GM18526 (cell line): ENCODE measurements around the gene DLX3.

Source experiments
- POLR2A ChIP-seq: IDR thresholded peaks from 3 replicates; pipeline ENCODE4 v1.6.1; 2011; ENCODE audit not compliant: insufficient read length; ENCODE audit errors: extremely low read depth

DLX3 gene

DNA sequence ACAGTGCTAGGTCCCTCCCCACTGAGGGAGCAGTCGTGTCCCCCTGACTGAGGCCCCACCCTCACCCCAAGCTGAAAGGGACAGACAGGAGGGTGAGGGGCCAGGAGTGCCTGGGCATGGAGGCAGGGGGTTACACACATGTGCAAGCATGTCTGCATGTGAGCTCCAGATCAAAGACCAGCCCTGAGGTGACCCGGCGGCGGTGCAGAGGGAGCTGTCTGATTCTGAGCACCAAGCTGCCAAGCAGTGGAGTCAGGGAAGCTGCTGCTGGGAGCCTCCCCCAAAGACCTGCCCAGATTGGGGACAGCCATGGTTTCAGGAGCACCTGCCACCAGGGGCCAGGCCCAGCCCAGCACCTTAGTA is 5.5 kb downstream of the DLX3 start:
- no peak for TF ChIP-seq POLR2A

DNA sequence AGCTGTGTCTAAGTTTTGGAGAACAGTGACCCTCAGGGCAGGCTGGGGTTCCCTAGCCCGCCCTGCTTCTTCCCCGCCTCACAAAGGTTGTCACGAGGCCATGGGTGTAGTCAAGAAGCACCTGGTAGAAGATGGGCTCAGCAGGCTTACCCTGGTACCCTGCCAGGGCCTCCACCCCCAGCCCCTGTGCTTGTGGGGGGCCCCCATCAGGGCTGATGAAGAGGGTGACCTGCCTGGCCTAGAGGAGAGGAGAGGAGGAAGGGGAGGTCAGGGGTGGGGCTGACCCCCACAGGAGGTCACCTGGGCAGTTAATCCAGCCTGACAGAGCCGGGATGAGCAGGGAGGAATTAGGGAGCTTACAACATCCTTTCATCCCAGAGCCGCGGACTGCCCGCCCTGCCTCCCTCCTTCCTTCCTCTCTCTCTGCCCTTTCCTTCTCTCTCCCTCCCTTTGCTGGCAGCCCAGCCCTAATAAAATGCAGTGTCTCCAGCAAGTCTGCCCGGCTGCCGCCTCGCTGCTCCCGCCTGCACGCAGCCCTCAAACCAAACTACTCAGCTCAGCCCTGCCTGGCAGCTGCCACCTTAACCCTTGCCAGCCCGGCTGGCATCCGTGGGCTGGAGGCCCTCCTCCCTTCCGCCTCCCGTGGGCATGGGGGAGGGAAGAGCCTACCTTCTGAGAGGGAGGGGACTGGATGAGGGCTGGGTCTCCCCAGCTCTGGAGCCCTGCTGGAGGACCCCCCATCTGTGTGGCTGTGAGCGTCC is 7.2 kb downstream of the DLX3 start:
- no peak for TF ChIP-seq POLR2A

DNA sequence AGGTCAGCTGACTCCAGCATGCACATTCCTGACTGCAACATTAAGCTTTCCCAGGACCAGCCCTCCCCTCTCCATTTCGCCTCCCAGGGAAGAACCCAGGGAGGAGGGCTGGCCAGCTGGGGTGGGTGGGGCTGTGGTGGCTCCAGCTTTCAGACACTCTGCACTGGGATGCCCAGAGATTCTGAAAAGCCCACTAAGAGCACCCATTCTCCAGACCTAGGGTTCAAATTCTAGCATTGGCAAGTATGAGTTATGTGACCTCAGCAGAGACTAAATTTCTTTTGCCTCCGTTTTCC is 7.8 kb downstream of the DLX3 start:
- TF ChIP-seq POLR2A: no peak

DNA sequence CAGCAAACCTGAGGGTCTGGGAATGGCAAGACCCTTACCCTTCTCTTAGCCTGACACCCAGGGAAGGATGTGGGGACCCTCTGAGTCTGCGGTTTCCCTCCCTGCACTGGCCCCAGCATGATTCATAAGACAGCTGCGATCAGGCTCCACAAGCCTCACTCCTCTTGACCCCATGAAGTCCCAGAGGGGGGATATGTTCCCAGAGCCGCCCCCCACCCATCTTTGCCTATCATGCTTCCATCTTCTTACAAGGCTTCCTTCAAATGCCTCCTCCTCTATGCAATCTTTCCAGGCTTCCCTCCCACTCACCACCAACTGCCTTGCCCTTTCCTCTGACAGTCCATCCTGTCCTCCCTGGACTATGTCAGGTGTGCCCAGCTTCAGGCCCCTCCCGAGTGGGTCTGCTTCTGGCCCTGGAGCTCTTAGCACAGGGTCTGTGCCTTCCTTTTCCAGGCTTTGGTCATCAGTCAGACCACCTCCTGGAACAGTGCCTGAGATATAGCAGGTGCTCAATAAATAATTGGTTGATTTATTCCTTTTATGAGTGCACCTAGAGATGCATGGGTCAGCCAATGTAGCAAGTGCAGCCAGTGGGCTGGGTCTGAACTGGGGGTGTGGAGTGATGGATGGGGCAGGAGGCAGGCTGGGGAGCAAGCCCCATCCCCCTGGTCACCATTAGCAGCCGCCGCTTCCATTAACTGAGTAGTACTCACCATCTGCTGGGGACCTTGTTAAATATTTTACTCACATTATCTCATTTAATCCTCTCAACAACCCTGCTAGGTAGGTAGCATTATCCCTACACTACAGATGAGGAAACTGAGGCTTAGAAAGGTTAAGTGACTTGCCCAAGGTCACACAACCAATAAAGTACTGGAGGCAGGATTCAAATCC is 8.4 kb downstream of the DLX3 start:
- no peak for TF ChIP-seq POLR2A

DNA sequence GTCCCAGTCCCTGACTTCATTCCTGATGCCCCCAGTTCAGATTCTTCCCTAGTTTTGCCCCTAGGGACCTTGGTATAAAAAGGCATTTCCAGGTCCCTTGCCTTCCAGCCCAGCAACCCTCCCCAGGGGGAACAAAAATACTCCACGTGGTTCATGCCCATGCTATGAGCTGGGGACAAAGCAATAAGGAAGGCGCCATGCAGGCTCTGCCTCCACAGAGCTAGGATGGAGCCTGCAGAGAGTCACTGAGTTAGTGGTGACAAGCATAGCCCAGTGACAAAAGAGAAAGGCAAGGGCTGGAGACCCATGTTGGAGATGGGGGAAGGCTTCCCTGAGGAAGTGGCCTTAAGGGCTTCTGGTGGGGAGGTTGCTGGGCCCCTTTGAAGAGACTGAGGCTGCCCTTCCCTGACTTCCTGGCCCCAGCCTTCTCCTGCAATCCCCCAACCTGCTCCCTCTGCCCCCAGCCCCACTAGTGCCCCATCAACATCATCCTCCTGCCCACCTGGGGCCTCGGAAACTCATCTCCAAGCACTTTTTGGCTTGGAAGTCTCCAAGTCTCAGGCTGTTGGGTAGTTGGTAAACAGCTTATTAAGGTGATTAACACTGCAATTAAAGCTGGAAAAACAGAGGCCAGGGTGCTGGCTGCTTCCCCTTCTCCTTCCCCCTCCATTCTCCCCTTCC is 9.6 kb downstream of the DLX3 start:
- TF ChIP-seq POLR2A: no peak

DNA sequence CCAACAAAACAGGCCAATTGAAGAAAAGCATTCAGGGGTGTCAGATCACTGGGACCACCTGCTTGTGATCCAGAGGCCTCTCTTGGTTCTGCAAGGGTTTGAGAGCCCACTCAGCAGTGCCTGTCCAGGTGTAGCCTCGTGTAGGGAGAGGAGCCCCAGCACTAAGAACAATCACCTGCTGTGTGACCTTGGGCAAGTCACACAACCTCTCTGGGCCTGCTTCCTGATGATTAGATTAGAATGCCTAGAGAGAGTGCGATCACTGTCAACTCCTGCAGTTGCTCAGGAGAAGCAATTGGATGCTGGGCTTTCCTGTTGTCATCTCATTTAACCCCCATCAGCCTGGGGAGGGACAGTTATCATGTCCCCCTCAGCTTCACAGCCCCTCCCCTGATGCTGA is 10.2 kb downstream of the DLX3 start:
- TF ChIP-seq POLR2A: no peak

DNA sequence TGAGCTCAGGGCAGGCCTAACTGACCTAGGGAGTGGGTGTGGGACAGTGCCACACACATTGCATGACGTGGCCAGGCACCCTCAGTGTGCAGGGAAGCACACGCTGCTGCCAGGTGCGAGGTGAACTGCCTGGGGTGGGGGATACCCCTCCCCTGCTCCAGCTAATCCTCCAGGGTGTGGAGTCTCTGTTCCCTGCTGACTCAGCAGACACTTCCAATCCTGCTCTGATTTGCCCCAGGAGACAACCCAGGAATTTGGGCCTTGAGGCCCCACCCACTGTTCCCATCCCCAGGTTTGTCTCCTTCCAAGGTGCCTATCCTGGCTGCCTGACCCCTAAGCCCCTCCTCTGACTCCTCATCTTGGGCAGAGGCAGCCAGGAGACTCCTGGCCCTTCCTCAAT is 10.7 kb downstream of the DLX3 start:
- TF ChIP-seq POLR2A: no peak

DNA sequence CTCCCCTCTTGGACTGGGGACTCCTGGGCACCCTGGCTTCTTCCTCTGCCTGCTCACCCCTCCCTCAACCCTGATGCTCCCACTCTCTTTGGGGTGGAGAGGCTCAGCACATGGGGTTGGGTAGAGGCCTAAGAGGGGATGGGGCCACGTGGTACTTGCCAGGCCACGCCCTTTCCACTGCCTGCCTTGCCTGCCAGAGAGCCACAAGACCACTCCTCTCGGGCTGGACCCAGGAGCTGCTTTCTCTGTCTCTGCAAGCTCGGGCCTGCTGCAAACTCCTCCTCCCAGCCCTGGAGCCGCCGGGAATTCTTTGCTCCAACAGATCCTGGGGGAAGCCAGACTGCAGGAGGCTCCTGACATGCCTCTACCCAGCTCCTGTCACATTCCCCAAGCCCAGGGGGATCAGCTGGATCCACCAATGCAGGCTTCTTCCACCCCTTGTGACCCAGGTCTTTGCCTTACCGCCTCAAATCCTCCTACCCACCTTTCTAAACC is 14.3 kb downstream of the DLX3 start:
- TF ChIP-seq POLR2A: no peak

DNA sequence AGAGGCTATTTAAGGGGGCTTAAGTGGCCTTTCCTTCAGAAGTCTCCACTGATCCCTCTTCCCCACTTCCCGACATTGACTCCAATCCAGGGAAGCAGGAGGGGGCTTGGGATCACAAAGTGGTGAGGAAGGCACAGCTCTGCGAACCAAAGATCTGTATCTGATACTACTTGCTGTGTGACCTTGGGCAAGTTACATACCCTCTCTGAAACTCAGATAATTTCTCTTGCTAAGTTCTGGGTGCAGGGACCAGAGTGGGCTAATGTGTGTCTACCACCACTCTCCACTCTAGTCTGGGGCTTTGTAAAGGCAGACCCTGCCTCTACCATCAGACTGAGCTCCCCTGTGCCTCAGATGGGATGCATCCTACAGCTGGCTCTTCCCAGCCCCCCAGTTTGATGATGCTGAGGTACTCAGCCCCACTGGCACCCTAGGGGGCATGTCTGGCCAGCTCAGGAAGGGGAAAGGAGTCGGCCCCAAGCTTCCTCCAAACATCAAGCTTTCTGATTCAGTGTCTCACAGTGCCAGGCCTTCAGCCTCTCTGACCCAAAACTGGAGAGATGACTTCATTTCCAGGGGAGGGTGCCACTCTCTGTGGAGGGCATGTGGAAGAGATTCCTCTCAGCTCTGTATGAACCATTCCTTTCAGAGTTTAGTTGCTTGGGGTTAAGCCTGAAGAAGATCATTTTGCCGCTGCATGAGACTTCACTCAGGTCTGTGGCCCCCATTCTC is 15.1 kb downstream of the DLX3 start:
- TF ChIP-seq POLR2A: no peak

DNA sequence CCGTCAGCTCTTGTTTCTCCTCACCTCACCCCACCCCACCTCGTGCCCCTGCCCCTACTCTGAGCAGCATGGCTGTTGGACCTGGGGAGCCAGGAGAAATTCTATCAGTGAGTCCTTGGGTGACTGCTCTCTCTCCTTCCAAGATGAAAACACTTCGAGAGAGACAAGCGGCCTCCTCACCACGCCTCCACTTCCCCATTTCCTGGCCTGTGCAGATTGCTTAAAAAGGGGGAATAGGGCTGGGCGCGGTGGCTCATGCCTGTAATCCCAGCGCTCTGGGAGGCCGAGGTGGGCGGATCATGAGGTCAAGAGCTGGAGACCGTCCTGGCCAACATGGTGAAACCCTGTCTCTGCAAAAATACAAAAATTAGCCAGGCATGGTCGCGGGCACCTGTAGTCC is 16.5 kb downstream of the DLX3 start:
- TF ChIP-seq POLR2A: no peak

DNA sequence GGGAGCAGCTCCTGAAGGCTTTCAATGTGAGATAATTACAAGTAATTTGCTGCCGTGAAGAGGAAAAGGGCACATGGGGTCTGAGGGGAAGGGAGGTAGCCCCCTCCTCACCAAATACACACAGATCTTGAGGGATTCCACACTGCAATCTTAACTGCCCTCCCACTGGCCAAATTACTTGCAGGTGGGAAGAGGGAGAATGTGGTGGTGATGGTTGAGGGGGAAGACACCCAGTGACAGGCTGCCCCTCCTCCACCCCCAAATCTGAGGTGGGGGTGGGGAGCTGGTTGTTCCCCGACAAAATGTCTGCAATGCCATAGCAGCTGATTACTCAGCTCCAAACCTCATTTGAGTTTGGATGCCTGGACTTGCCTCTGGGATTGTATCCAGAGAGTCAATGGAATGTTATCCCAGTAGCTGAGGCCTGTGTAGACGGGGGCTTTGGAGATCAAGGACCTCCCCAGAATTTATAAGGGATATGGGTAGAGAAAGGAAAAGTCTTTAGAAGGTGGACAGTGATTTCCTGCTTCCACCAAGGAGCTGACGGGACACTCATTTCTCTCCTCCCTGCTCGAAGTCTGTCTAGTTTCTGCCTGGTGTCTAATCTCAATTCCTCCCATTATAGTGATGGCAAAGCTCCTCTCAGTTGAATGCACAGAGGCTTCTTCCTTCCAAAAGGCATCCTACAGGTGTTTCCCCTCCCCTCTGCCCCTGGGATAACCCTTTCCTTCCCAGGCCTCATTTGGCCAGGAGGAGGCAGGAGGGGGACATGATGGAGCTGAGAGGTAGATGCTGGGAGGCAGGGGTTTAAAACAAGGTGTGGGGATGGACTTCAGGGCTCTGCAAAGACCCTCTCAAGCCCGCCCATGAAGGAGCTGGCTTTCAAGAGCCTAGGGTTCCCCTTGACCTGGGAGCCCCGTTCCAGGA is 17.3 kb downstream of the DLX3 start:
- TF ChIP-seq POLR2A: no peak

DNA sequence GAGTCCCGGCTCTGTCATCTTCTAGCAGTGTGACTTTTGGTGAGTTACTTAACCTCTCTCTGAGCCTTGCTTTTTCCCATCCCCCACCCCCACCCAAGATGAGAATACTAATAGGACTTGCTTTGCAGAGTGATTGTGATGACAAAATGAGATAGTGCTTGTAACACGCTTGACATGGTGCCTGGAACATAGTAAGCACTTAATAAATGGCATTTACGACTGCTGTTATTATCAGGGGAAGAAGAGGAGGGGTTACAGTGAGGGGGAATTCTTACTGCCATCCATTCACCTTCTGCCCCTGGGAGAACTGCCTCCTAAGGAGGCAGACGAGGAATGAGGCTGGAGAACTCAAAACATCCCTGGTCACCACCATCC is 18.2 kb downstream of the DLX3 start:
- no peak for TF ChIP-seq POLR2A

DNA sequence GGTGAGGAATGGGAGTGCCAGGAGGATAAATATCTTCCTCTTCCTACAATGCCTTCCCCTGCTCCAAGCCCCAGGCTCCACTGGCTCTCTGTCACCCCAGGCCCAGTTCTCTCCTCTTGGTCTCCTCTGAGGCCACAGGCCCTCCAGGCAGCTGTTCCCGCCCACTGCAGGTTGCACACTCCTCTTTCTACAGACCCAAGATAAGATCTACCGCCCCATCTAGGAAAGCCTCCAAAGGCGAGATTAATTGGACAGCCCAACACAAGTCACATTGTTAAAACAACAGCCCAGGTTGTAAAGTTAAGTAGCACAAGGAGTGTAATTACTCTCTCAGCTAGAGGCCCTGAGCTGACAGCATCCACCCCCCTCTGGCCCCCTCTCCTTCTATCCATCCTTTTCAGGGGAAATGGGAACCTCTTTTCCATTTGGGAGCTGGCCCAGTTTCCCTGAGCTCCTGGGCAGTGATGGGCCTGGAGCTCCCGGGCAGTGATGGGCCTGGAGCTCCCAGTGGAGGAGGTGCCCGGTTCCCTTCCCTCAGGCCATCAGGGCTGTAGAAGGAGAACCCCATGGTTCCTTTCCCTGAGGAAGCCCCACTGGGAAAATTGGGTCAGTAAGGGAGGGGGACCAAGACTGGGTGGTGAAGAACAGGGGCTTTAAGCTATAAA is 18.7 kb downstream of the DLX3 start:
- no peak for TF ChIP-seq POLR2A

DNA sequence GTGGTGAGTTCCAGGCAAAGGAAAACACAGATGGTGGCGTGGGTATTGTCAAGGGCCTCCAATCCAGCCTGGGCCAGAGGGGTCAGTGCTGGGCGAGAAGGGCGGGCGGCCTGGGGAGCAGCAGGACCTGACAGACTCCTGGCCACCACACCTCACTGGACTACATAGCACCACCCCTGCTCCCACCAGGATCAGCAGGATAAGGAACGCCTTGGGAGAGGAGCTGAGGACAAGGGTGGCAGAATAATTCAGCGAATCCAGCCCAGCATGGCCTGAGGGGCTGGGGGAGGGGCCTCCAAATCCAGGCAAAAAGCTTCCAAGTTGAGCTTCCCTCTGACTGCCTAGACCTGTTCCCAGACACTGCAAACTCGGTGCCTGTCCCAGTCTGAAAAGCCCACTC is 19.5 kb downstream of the DLX3 start:
- TF ChIP-seq POLR2A: no peak

DNA sequence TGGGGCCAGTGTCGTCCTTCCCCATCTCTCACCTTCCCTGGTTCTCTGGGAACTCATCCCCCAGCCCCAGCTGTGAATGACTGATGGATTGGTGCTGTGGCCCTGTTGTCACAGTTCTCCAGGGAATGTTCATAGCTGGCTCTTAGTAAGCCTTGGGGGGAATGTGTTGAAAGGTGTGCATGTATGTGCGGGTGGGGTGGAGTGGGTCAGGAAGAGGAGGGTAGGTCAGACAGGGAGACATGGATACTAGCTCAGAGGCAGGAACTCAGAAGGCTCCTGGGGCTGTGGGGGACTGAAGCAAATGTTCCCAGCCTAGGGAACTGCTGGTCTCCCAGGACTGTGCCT is 21.8 kb downstream of the DLX3 start:
- no peak for TF ChIP-seq POLR2A
